HepG2 (cell line): ENCODE measurements around the gene CAMTA1.

Experiments
- ADNP ChIP-seq: sonication (generic); formaldehyde crosslinking; IDR thresholded peaks from 2 replicates; pipeline ENCODE4 v1.4.0; 2020; ENCODE audit warnings: missing genetic modification reagents
- KDM5B ChIP-seq: sonication (generic); formaldehyde crosslinking; IDR thresholded peaks from 2 replicates; pipeline ENCODE4 v1.4.0; 2020; ENCODE audit warnings: missing genetic modification reagents, mild to moderate bottlenecking, borderline replicate concordance
- NFRKB ChIP-seq: fragments of 450-650 bp; IDR thresholded peaks from 2 replicates; pipeline ENCODE4 v1.6.1; 2017
- ZNF605 ChIP-seq: sonication (generic); formaldehyde crosslinking; IDR thresholded peaks from 2 replicates; pipeline ENCODE4 v1.8.0; 2022; ENCODE audit warnings: mild to moderate bottlenecking, missing genetic modification reagents

DNA sequence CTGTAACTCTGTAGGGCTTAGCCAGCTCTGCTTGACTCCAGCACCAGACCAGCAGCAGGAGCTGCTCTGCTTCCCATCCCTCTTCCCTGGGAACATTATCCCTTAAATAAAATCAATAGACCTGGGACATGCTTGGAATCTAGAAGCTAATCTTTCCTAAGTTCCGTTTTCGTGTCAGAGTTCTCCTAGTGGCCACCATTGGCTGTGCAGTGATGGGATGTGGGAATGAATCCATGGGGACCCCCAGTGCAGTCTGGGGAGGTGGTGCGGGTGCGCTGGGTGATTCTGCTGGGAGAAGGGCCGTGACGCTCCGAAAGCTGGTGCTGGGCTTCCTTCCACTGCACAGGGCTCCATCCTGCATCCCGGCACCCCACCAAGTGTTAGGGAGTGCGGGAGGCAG is 202.7 kb downstream of the CAMTA1 start:
- no peak for TF ChIP-seq NFRKB
- no peak for TF ChIP-seq KDM5B (CRISPR knock-in tag)
- no peak for TF ChIP-seq ADNP (CRISPR knock-in tag)
- TF ChIP-seq ZNF605 (CRISPR knock-in tag), result no peak
